ENCODE measurements around the gene OR7G1. TPM values are rescaled to one million over a fixed set of nuclear protein-coding genes. Genes with fewer than 3 reads are reported as not detected.
"Not testable (repeated sequence)": the region's sequence is repeated elsewhere in the genome, so short reads cannot be mapped to it uniquely, and the experiment has no call there.

Gene OR7G1
- total and polyA plus RNA-seq, 4 donors, result not detected

GRCh38 chr19:9076901-9077300 is 38.7 kb downstream of the OR7G1 start:
- no peaks in the 10 kb centered on the region for H3K9me3 ChIP-seq (ENCODE audit: control insufficient read depth in 4 of 4, insufficient read depth in 3 of 4, low read length in 3 of 4)
- 82 to 88% methylated on average over 10 of the region's 10 CpGs for WGBS, 2 donors
- peaks cover 0 to 11% (median 4%) of the 10 kb centered on the region in 5 donors for H3K4me1 ChIP-seq (ENCODE audit: control insufficient read depth in 5 of 5, insufficient read depth in 5 of 5, low read length in 5 of 5)
- no peak for ATAC-seq (ENCODE audit: insufficient read depth, low FRiP score)
- H3K27ac ChIP-seq (ENCODE audit: low read depth in 1 of 2, low read length in 1 of 2), result no peak overlapping the region
- H3K36me3 ChIP-seq (ENCODE audit: control insufficient read depth in 4 of 4, insufficient read depth in 4 of 4, low read length in 4 of 4), result no peaks in the 10 kb centered on the region
- no peak overlapping the region for H3K9ac ChIP-seq (ENCODE audit: insufficient read depth in 1 of 2, low read length in 2 of 2)
- H3K4me3 ChIP-seq, result no peak overlapping the region
- no peaks in the 10 kb centered on the region for H3K27me3 ChIP-seq (ENCODE audit: control insufficient read depth in 3 of 3, insufficient read depth in 3 of 3, low read length in 2 of 3)
- TF ChIP-seq, protein P1, sequence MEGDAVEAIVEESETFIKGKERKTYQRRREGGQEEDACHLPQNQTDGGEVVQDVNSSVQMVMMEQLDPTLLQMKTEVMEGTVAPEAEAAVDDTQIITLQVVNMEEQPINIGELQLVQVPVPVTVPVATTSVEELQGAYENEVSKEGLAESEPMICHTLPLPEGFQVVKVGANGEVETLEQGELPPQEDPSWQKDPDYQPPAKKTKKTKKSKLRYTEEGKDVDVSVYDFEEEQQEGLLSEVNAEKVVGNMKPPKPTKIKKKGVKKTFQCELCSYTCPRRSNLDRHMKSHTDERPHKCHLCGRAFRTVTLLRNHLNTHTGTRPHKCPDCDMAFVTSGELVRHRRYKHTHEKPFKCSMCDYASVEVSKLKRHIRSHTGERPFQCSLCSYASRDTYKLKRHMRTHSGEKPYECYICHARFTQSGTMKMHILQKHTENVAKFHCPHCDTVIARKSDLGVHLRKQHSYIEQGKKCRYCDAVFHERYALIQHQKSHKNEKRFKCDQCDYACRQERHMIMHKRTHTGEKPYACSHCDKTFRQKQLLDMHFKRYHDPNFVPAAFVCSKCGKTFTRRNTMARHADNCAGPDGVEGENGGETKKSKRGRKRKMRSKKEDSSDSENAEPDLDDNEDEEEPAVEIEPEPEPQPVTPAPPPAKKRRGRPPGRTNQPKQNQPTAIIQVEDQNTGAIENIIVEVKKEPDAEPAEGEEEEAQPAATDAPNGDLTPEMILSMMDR (IDR thresholded peaks at IDR 0.05; ENCODE audit: control extremely low read depth, extremely low read depth), result no peak
- no peak for DNase-seq

- no peak overlapping the region for H3K27ac ChIP-seq (ENCODE audit: low read depth in 1 of 2, low read length in 1 of 2)
Measured at GRCh38 chr19:9075064-9075949, 40.3 kb downstream of the OR7G1 start.

GRCh38 chr19:9073806-9074205 is 41.8 kb downstream of the OR7G1 start:
- 65 to 78% methylated on average over 6 of the region's 6 CpGs for WGBS, 2 donors
- Histone ChIP-seq H3K4me1 (ENCODE audit: control insufficient read depth in 5 of 5, insufficient read depth in 5 of 5, low read length in 5 of 5) (peaks cover 0 to 11% (median 4%) of the 10 kb centered on the region in 5 donors), H3K9me3 (ENCODE audit: control insufficient read depth in 4 of 4, insufficient read depth in 3 of 4, low read length in 3 of 4) (no peaks in the 10 kb centered on the region), H3K27me3 (ENCODE audit: control insufficient read depth in 3 of 3, insufficient read depth in 3 of 3, low read length in 2 of 3) (no peaks in the 10 kb centered on the region), H3K36me3 (ENCODE audit: control insufficient read depth in 4 of 4, insufficient read depth in 4 of 4, low read length in 4 of 4) (no peaks in the 10 kb centered on the region), H3K9ac (ENCODE audit: insufficient read depth in 1 of 2, low read length in 2 of 2) (no peak overlapping the region), H3K27ac (ENCODE audit: low read depth in 1 of 2, low read length in 1 of 2) (no peak overlapping the region), H3K4me3 (no peak overlapping the region)
- TF ChIP-seq, protein P1 (IDR thresholded peaks at IDR 0.05; ENCODE audit: control extremely low read depth, extremely low read depth), result no peak
- ATAC-seq (ENCODE audit: insufficient read depth, low FRiP score) (no peak), DNase-seq (no peak)

More at GRCh38 chr19:9075064-9075949, 40.3 kb downstream of the OR7G1 start:
- Histone ChIP-seq H3K27me3 (ENCODE audit: control insufficient read depth in 3 of 3, insufficient read depth in 3 of 3, low read length in 2 of 3) (no peaks in the 10 kb centered on the region), H3K36me3 (ENCODE audit: control insufficient read depth in 4 of 4, insufficient read depth in 4 of 4, low read length in 4 of 4) (no peaks in the 10 kb centered on the region), H3K9ac (ENCODE audit: insufficient read depth in 1 of 2, low read length in 2 of 2) (no peak overlapping the region), H3K4me1 (ENCODE audit: control insufficient read depth in 5 of 5, insufficient read depth in 5 of 5, low read length in 5 of 5) (peaks cover 0 to 11% (median 4%) of the 10 kb centered on the region in 5 donors), H3K4me3 (no peak overlapping the region), H3K9me3 (ENCODE audit: control insufficient read depth in 4 of 4, insufficient read depth in 3 of 4, low read length in 3 of 4) (no peaks in the 10 kb centered on the region)
- WGBS, 2 donors, result 27 to 53% methylated on average over 16 of the region's 16 CpGs
- TF ChIP-seq, protein P1 (IDR thresholded peaks at IDR 0.05; ENCODE audit: control extremely low read depth, extremely low read depth), result no peak
- DNase-seq (peak; percentile 74 to 90 (median 82)), ATAC-seq (ENCODE audit: insufficient read depth, low FRiP score) (peak; percentile 77)

- ATAC-seq (ENCODE audit: insufficient read depth, low FRiP score); DNase-seq; H3K9me3 ChIP-seq (ENCODE audit: control insufficient read depth in 4 of 4, insufficient read depth in 3 of 4, low read length in 3 of 4); H3K4me3 ChIP-seq; H3K36me3 ChIP-seq (ENCODE audit: control insufficient read depth in 4 of 4, insufficient read depth in 4 of 4, low read length in 4 of 4); H3K27ac ChIP-seq (ENCODE audit: low read depth in 1 of 2, low read length in 1 of 2); H3K27me3 ChIP-seq (ENCODE audit: control insufficient read depth in 3 of 3, insufficient read depth in 3 of 3, low read length in 2 of 3); H3K9ac ChIP-seq (ENCODE audit: insufficient read depth in 1 of 2, low read length in 2 of 2): not testable (repeated sequence)
- 94 to 97% methylated on average over 6 of the region's 6 CpGs for WGBS, 2 donors
- H3K4me1 ChIP-seq (ENCODE audit: control insufficient read depth in 5 of 5, insufficient read depth in 5 of 5, low read length in 5 of 5), result peaks cover 0 to 11% (median 4%) of the 10 kb centered on the region in 5 donors
Measured at GRCh38 chr19:9071720-9072119, 43.8 kb downstream of the OR7G1 start.

Data from lung (tissue), 12 donors.